WI38 (cell line): ENCODE measurements around the gene ATP6V0D1.

Experiments used
- H3K4me3 ChIP-seq: 2 replicates; pipeline ENCODE4 v1.5.1; 2011; ENCODE audit warnings: low read depth, mild to moderate bottlenecking, control low read depth, low read length
- CTCF ChIP-seq: IDR thresholded peaks from 2 replicates; pipeline ENCODE4 v1.5.1; 2012; ENCODE audit warnings: low read depth, mild to moderate bottlenecking, control low read depth, low read length

Gene ATP6V0D1

GRCh38 chr16:67480833-67481560 lies at the start of gene ATP6V0D1:
Gene ATP6V0D1 (minus strand): TSS chr16:67481157. CDS start chr16:67481086, 71 bp downstream.
- peak; percentile 78 for TF ChIP-seq CTCF
- H3K4me3 ChIP-seq, result peak within 1 kb of the TSS; percentile 84

DNA sequence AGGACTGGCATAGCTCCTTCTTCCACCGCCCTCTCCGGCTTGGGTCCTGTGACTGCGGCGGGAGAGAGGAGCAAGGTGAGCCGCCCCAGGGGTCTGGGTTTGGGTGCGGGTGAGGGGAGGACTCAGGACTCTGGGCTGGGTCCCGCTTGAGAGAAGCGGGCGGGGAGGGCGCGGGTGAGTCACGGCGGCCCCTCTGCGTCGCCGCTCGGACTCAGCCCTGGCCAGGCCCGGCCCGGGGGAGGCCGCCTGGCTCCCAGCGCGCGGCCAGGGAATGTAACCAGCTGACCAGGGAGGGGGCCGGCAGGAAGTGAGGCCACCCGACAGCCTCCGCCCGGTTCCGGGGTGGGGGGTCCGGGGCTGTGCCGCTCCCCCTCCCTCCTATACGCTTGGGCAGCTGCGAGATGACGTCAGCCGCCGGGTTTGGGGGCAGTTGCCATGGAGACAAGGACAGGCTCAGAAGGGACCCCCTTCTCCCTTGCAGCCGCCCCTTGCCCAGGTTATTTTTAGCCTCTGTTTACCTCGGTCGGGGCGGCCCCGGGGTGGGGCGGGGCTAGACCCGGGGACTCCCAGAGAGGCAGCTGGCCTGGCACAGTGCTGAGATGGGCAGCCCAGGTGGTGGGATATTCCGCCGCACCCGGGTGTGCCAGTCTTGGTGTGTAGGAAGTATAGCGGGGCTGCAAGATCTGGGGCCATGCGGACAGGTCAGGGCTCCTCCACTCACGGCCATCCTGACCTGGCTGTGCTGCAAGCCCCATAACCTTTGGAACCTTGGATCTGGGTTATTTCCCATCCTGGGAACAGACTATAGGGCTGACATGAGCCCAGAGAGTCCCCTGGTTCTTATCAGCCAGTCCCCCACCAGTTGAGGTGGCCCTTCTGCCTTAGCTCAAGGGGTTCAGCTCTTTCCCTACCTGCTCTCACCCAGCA lies 49.3 kb upstream of the ATP6V0D1 start:
- TF ChIP-seq CTCF, result no peak
- peak overlapping the region; percentile 79 for H3K4me3 ChIP-seq

DNA sequence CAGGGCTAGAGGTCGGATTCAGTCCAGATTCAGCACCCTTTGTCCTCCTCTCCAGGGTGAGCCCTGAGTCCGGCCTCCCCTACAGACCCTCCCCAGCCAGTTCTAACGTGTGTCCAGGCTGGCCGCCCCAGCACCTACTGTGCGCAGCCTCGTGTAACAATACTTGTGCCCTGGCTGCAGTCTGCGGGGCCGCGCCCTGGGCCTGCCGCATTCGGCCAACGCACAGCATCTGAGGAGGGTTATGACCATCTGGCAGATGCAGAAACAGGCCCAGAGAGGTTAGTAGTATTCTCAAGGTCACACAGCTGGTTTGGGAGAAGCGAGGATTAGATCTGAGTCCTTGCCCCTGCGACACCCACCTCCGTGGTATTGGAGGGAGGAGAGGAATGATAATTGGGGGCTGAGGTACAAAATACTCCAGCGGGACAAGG lies 48.6 kb upstream of the ATP6V0D1 start:
- TF ChIP-seq CTCF, result no peak
- H3K4me3 ChIP-seq, result peak overlapping the region; percentile 79

- H3K4me3 ChIP-seq, result peak overlapping the region; percentile 79
- no peak for TF ChIP-seq CTCF
Measured at GRCh38 chr16:67528870-67529581, 48.1 kb upstream of the ATP6V0D1 start.

GRCh38 chr16:67528222-67528869 lies 47.4 kb upstream of the ATP6V0D1 start, which contains the start of gene RIPOR1:
Gene RIPOR1 (plus strand): TSS chr16:67528829. CDS start chr16:67538447, 9,618 bp downstream.
- H3K4me3 ChIP-seq, result peak within 1 kb of the TSS; percentile 79
- no peak for TF ChIP-seq CTCF

DNA sequence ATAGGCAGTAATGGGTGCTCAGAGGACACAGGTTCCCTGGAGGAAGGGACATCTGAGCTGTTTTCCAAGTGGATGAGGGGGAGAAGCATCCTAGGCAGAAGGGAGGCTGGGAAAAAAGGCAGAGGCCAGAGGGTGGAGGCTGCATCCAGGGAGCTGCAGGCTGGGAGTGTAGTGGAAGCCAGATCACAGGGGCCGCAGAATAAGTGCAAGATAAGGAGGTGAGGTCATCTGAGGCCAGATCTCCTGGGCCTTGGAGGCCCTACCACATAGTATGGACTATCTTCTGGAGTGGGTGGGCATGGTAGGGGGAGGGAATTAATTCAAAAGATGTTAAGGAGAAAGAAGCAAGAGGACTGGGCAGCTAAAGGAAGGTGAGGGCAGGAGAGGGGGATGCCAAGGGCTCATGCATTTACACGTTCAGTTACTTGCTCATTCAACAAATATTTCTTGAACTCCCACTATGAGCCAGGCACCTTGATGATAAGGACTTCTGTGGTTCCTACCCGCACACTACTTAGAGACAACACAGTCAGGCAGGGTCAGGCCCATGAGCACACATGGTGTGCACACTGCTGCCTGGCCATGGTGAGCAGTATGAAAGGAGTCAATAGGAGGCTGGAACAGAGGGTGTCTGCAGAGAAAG lies 45.3 kb upstream of the ATP6V0D1 start:
- TF ChIP-seq CTCF, result no peak
- no peak overlapping the region for H3K4me3 ChIP-seq
